Fibroblast of the aortic adventitia (primary cell): ENCODE data around the gene EVPLL. TPM values are rescaled to one million over a fixed set of nuclear protein-coding genes. Genes with fewer than 3 reads are reported as not detected.
"Not testable (repeated sequence)": the region's sequence is repeated elsewhere in the genome, so short reads cannot be mapped to it uniquely, and the experiment has no call there.

Experiments
- DNase-seq: peaks from one replicate; pipeline ENCODE4 v3.0.0-alpha.2; 2010; ENCODE audit warnings: low read depth
- H3K4me3 ChIP-seq: 2 replicates; pipeline ENCODE4 v1.5.1; 2011; ENCODE audit warnings: low read depth, mild to moderate bottlenecking, control low read depth, low read length, moderate library complexity
- CTCF ChIP-seq: IDR thresholded peaks from 2 replicates; pipeline ENCODE4 v1.5.1; 2011; ENCODE audit warnings: mild to moderate bottlenecking, low read length, control low read depth, inconsistent platforms; ENCODE audit not compliant: insufficient read depth
- total RNA-seq: library from RNA; depleted of rRNA; stranded (reverse); fragments of >200 nt; gene quantifications from 2 replicates; pipeline ENCODE4 v1.2.3, GENCODE V29; 2012; ENCODE audit warnings: low replicate concordance

EVPLL gene
- total RNA-seq, 1 donor: not detected

- TF ChIP-seq CTCF: no peak
- no peak for DNase-seq
- H3K4me3 ChIP-seq: no peak overlapping the region
These were observed 13.4 kb upstream of the EVPLL start for GRCh38 chr17:18364166-18364565.

GRCh38 chr17:18368946-18369345 lies 8.6 kb upstream of the EVPLL start:
- H3K4me3 ChIP-seq: no peak overlapping the region
- TF ChIP-seq CTCF: no peak
- DNase-seq: no peak

DNA sequence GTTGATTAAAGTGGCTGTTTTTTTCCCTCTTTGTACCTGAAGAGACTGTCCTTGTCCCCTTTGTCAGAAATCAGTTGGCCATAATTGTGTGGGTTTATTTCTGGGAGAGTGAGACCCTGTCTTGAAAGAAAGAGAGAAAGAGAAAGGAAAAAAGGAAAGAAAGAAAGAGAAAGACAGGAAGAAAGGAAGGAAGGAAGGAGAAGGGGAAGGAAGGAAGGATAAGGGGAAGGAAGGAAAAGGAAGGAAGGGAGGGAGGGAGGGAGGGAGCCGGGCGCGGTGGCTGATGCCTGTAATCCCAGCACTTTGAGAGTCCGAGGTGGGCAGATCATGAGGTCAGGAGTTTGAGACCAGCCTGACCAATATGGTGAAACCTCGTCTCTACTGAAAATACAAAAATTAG lies 6.8 kb upstream of the EVPLL start:
- no peak for DNase-seq
- TF ChIP-seq CTCF: no peak
- no peak overlapping the region for H3K4me3 ChIP-seq

GRCh38 chr17:18371455-18371854 lies 6.1 kb upstream of the EVPLL start:
- no peak for TF ChIP-seq CTCF
- DNase-seq: no peak

GRCh38 chr17:18373181-18373580 lies 4.4 kb upstream of the EVPLL start:
- H3K4me3 ChIP-seq, DNase-seq: not testable (repeated sequence)

More at GRCh38 chr17:18371455-18371854, 6.1 kb upstream of the EVPLL start:
- H3K4me3 ChIP-seq: no peak overlapping the region

- no peak for DNase-seq
- no peak for TF ChIP-seq CTCF
- no peak overlapping the region for H3K4me3 ChIP-seq
These were observed 3.4 kb upstream of the EVPLL start for GRCh38 chr17:18374216-18374615.

DNA sequence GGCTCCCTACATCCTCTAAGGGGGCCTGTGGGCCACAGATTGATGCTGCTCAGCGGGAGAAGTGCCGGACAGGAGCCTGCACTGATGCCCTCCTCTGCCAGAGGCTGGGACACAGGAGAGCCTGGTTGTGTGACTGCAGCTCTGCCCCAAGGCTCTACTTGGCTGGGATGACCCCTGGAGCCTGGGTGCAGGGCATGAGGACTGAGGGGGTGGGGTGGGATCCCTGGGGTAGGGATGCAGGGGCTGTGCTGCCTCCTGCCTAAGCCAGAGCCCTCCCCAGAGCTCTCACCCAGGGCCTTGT lies 577 bp downstream of the EVPLL start:
- no peak for TF ChIP-seq CTCF
- H3K4me3 ChIP-seq: no peak overlapping the region
- DNase-seq: no peak

GRCh38 chr17:18378614-18379013 lies 1.0 kb downstream of the EVPLL start:
- DNase-seq: not testable (repeated sequence)

More at GRCh38 chr17:18378614-18379013, 1.0 kb downstream of the EVPLL start:
- not testable (repeated sequence) for H3K4me3 ChIP-seq
